Nephron progenitor cell (in vitro differentiated cells): ENCODE measurements around the gene BUB1B.

Source experiments
- DNase-seq: peaks from one replicate; pipeline ENCODE4 v3.0.0; 2021
- H3K27ac Mint-ChIP-seq: 2 replicates; pipeline ENCODE4 v1.8.0; 2021; ENCODE audit warnings: mild to moderate bottlenecking, moderate library complexity, mixed read lengths
- H3K27me3 Mint-ChIP-seq: 2 replicates; pipeline ENCODE4 v1.8.0; 2021; ENCODE audit warnings: mild to moderate bottlenecking, low read depth, mixed read lengths; ENCODE audit not compliant: poor library complexity
- H3K36me3 Mint-ChIP-seq: 2 replicates; pipeline ENCODE4 v1.8.0; 2021; ENCODE audit warnings: low read depth, mixed read lengths
- H3K4me1 Mint-ChIP-seq: 2 replicates; pipeline ENCODE4 v1.8.0; 2021; ENCODE audit warnings: mixed read lengths
- H3K4me3 Mint-ChIP-seq: 2 replicates; pipeline ENCODE4 v1.8.0; 2021; ENCODE audit warnings: mild to moderate bottlenecking, moderate library complexity, mixed read lengths
- H3K9me3 Mint-ChIP-seq: 2 replicates; pipeline ENCODE4 v1.8.0; 2021; ENCODE audit warnings: mild to moderate bottlenecking, moderate library complexity, mixed read lengths
- CTCF ChIP-seq: fragments of 200-600 bp; sonication (generic); IDR thresholded peaks from 2 replicates; pipeline ENCODE4 v1.5.0; 2021; ENCODE audit warnings: antibody characterized with exemption

BUB1B gene

GRCh38 chr15:40265875-40266274 lies 105.0 kb downstream of the BUB1B start:
- no peaks in the 10 kb centered on the region for H3K9me3 Mint-ChIP-seq
- H3K36me3 Mint-ChIP-seq: no peaks in the 10 kb centered on the region
- TF ChIP-seq CTCF: no peak
- H3K4me3 Mint-ChIP-seq: no peak overlapping the region
- H3K27me3 Mint-ChIP-seq: peaks cover 11% of the 10 kb centered on the region
- H3K4me1 Mint-ChIP-seq: peaks cover 53% of the 10 kb centered on the region
- no peak for DNase-seq
- H3K27ac Mint-ChIP-seq: no peak overlapping the region

GRCh38 chr15:40266828-40267304 lies 106.0 kb downstream of the BUB1B start:
- H3K9me3 Mint-ChIP-seq: no peaks in the 10 kb centered on the region
- no peak overlapping the region for H3K4me3 Mint-ChIP-seq
- no peaks in the 10 kb centered on the region for H3K36me3 Mint-ChIP-seq
- no peak for DNase-seq
- H3K27ac Mint-ChIP-seq: no peak overlapping the region
- peaks cover 11% of the 10 kb centered on the region for H3K27me3 Mint-ChIP-seq
- H3K4me1 Mint-ChIP-seq: peaks cover 58% of the 10 kb centered on the region
- no peak for TF ChIP-seq CTCF

GRCh38 chr15:40267670-40268069 lies 106.8 kb downstream of the BUB1B start:
- H3K36me3 Mint-ChIP-seq: no peaks in the 10 kb centered on the region
- peaks cover 56% of the 10 kb centered on the region for H3K4me1 Mint-ChIP-seq
- TF ChIP-seq CTCF: no peak
- H3K27me3 Mint-ChIP-seq: peaks cover 7% of the 10 kb centered on the region
- DNase-seq: no peak
- no peak overlapping the region for H3K4me3 Mint-ChIP-seq
- no peaks in the 10 kb centered on the region for H3K9me3 Mint-ChIP-seq
- no peak overlapping the region for H3K27ac Mint-ChIP-seq

GRCh38 chr15:40269604-40270003 lies 108.7 kb downstream of the BUB1B start:
- Mint-ChIP-seq H3K36me3 (no peaks in the 10 kb centered on the region), H3K4me1 (peaks cover 44% of the 10 kb centered on the region), H3K4me3 (no peak overlapping the region), H3K9me3 (no peaks in the 10 kb centered on the region), H3K27me3 (peaks cover 4% of the 10 kb centered on the region), H3K27ac (no peak overlapping the region)
- no peak for DNase-seq
- TF ChIP-seq CTCF: no peak

GRCh38 chr15:40270246-40270995 lies 109.6 kb downstream of the BUB1B start:
- peaks cover 4% of the 10 kb centered on the region for H3K27me3 Mint-ChIP-seq
- H3K4me3 Mint-ChIP-seq: no peak overlapping the region
- H3K4me1 Mint-ChIP-seq: peaks cover 40% of the 10 kb centered on the region

More at GRCh38 chr15:40270246-40270995, 109.6 kb downstream of the BUB1B start:
- no peaks in the 10 kb centered on the region for H3K36me3 Mint-ChIP-seq
- DNase-seq: no peak
- no peaks in the 10 kb centered on the region for H3K9me3 Mint-ChIP-seq
- no peak overlapping the region for H3K27ac Mint-ChIP-seq
- no peak for TF ChIP-seq CTCF
